ENCODE results near the gene KIF6.
"Not testable (repeated sequence)": the region's sequence is repeated elsewhere in the genome, so short reads cannot be mapped to it uniquely, and the experiment has no call there.

KIF6 gene

DNA sequence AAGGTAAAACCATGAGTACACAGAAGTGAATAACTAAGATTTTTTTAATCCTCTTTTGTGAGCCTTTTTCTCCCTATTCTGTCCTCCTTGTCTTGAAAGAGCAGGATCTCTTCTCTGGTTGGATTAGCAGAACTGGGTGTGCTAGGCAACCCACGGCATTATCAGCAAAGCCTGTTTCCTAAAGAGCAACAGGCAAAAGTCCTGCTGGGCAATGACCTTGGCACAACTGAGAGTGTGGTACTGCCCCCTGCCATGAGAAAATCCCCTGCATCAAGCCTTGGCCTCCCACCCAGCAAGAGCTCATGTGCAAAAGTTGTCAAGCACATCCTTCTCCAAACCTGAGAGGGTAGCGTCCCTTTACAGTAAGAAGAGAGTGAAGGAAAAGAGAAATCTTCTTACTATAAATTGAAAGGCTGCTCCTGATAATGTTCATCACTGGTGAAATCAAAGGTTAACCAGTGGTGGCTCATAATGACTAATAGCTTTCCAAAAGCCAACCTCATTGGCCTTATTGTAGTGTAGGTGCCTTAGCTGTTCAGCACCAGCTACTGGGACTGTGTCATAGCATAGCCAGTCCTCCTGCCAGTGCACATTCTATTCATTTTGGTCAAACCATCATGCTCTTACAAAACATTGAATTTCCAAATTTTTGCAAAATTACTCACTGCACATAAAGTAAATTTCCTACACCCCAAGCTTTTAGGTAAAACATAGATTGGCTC lies 17.1 kb downstream of the KIF6 start:
- no peak for DNase-seq

DNA sequence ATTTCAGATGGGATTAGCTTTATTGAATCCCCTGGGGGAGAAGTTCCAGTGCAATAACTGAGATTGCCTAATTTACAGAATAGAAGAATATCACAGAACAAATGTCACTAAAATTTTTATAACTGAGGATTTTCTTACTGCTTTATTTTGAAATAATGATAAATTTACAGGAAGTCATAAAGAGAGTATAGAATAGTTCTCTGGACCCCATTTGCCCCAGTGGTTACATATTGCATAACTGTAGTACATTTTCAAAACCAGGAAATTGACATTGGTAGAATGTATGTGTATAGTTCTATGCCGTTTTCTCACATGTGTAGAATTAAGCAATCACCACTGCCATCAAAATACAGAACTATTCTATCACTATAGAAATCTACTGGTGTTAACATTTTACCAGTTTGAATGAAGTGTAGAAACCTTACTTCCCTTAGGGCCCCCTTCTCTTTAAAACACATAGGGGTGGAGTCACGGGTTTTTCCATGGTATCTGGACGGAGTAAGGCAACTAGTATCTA lies 18.3 kb downstream of the KIF6 start:
- peak; percentile 67 for DNase-seq

GRCh38 chr6:39702265-39702664 lies 22.9 kb downstream of the KIF6 start:
- DNase-seq, result no peak

- no peak for DNase-seq
Observed at GRCh38 chr6:39700362-39700761, 24.8 kb downstream of the KIF6 start.

DNA sequence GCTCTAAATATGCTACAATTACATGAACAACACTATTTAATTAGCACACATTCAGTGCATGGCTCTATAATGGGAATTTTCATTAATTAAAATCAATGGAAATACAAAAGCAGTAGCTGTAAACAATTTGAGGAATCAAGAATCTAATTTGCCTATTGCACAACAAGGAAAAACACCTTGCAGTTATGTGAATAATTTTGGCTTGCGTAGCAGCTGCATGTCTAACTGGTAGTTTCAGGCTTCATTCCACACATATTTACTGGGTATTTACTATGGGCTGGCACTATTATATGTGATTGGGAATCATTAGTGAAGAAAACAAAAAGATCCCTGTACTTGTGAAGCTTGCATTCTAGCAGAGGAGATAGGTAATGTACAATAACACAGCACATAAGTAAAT lies 26.4 kb downstream of the KIF6 start:
- no peak for DNase-seq

- no peak for DNase-seq
Observed at GRCh38 chr6:39696986-39697788, 28.0 kb downstream of the KIF6 start.

GRCh38 chr6:39695447-39695846 lies 29.8 kb downstream of the KIF6 start:
- no peak for DNase-seq

GRCh38 chr6:39693206-39693605 lies 32.0 kb downstream of the KIF6 start:
- DNase-seq, result no peak

- peak; percentile 47 for DNase-seq
Observed at GRCh38 chr6:39688494-39688893, 36.7 kb downstream of the KIF6 start.

DNA sequence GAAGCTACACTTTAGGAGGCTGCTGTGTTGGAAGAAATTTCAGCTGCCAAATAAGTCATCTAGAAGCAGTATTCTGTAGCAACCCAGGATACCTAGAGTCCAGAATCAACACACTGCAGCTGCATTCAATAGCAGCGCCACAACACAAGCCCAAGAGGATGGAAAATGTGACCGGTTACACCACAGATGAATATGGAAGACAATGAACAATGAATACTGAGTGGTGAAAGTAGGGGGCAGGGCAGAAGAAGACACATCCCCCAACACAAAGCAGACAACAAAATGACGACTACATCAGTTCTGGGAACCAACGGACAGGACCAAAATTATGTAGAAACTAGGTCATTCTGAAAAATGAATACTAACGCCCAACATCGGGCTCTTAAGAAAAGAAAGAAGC lies 38.2 kb downstream of the KIF6 start:
- DNase-seq, result no peak

DNA sequence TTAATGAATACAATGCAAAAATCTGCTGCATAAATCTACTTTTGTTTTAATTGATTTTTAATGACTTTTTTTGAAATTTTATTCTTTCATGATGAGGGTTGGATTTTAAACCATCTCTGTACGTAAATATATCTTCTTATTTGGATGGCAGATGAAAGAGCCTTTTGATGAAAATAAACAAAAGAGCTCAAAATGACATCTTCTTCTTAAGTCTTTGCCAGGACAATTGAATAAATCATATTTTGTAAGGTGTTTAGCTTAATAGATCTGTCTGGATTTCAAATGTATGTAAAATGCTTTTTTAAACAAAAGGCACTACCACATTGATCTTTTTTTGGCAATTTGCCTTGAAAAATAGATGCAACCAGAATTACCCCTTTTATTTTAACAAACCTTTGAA lies 39.3 kb downstream of the KIF6 start:
- no peak for DNase-seq

GRCh38 chr6:39685489-39685826 lies 39.8 kb downstream of the KIF6 start:
- no peak for DNase-seq

DNA sequence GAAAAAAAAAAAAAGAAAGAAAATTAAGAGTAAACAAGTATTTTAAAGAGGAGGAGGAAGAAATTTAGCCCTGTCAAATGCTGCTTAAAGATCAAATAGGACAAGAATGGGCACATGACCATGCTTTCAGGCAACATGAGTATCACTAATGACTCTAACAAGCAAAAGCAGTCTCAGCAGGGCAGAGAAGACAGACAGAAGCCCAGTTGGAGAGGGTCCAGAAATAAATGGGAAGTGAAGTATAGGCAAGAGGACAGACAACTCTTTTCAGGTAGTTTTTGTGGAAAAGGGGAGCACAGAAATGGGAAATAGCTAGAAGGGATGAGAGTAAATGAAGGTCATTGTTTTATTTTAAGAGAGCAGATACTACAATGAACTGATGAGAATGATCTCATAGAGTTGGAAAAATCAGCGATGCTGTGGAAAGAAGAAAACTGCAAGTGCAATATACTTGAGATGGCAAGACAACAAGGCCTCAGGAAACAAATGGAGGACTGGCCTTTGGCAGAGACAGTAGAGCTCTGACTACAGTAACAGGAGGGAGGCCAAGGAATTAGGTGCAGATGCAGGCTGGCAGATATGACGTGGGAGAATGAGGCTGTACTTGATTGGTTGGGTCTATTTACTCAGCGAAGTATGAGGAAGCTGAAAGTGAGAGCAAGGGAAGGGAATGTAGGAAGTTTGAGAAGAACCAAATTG lies 40.3 kb downstream of the KIF6 start:
- peak; percentile 6 for DNase-seq

DNA sequence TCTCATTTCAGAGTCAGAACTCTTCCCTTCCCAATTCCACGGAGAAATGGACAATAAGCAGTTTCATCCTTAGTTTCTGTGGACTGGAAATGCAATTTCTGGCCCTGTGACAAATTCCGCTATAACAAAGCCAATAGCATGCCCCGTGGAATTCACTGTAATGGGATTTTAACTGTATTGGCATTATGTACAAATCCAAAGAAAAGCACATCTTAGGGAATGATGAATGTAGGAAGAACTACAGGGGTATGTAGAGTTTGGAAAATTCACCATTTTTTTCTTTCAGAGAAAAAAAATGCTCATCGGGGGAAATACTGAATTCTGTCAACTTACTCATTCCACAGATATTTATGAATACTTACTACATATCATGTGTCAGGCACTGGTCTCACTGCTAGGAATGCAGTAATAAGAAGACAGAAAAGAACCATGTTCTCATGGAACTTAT lies 43.5 kb downstream of the KIF6 start:
- DNase-seq, result no peak

DNA sequence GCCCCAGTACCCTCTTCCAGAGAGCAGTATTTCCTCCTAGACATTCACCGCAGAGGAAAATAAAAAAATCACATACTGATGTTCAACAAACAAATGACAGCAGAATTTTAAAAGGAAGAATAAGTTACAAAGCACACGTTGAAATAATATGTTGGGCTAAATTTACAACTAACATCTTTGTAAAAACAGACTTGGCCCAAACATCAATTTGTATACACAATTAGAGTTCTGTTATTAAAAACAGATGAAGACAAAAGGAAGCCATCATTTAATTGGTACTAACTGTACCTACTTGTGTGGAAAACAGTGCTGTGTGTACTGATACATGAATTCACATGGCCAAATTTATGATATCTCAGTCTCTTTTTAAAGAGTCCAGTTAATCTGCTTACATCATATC lies 46.3 kb downstream of the KIF6 start:
- no peak for DNase-seq

GRCh38 chr6:39677318-39677717 lies 47.9 kb downstream of the KIF6 start:
- DNase-seq, result not testable (repeated sequence)

DNA sequence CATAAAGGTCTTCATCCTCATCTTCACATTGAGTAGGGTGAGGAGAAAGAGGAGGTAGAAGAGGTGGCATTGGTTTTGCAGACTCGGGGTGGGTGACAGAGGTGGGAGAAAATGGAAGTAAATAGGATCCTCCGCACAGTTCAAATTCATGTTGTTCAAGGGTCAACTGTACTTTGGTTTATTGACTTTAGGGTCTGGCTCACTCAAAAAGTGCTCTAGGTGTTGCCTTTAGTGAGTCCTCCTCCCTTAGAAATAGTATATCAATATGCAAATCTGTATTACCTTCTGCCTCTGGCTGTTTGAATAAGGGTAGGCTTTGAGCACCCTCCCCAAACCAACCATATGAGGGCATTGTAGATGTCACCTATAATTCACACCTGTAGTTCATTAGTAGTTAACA lies 54.7 kb downstream of the KIF6 start:
- DNase-seq, result no peak

- DNase-seq, result peak; percentile 74
Observed at GRCh38 chr6:39669973-39670342, 55.2 kb downstream of the KIF6 start.

DNA sequence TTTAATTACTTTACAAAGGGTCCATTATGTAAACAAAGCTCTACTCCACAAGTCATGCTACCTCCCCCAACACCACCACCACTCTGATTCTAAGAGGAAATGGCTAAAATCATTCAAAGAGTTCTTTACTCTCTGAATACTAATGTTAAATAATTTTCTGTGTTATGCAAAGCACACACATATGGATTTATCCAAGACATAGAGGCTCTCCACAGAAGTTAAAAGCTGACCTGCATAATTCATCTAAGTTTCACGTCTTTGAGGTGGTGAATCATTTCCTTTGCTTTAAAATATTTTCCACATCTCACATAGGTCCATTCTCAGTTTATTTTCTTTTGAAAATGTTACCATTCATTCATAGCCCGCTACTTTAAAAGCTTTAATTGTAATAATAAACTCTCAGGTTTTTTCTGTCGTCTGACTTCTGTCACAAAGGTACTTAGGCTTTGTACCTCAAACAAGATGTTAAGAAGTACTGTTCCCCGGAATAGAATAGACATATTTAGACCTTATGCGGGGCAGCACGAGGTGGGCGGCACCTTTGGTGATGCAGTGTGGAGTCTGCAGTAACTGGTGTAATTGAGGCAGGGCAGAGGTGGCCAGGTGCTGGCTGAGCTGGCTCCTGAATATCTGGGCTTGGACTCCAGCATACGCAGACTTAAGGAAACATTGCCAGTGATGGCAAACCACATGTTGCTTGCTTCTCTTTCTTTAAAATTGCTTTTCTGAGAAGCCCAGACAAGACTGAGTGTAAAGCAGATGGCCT lies 55.8 kb downstream of the KIF6 start:
- DNase-seq, result no peak

DNA sequence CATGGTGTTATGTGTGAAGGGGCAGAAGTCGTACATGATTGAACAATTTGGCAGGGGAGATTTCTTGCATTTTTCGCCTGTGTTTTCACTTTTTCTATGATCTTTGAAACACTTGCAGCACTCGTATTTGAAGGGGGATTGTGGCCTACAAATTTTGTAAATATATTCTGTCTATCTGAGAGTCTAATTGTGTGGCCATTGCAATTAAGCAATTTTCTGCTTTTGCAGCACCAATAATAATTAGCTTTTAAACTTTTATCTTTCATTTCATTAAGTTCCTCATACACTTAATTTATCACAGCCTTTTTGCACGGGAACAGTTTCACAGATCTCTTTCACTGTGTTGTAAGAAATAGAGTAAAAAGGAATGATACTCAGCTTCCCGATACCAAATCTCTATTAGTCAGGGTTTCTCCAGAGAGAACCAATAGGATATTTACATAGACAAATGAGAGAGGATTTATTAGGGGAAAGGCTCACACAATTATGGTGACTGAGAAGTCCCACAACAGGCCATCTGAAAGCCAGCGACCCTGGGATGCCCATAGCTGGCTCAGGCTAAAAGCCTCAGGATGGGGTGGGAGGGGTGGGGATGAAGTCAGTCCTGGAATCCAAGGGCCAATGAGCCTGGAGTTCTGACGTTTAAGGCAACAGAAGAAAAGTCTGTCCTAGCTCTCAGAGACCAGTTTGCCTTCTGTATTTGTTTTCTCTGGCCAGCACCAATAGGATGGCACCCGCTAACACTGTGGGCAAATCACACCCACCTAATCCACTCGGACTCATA lies 58.3 kb downstream of the KIF6 start:
- DNase-seq, result no peak

- DNase-seq, result no peak
Observed at GRCh38 chr6:39665861-39666260, 59.3 kb downstream of the KIF6 start.

DNA sequence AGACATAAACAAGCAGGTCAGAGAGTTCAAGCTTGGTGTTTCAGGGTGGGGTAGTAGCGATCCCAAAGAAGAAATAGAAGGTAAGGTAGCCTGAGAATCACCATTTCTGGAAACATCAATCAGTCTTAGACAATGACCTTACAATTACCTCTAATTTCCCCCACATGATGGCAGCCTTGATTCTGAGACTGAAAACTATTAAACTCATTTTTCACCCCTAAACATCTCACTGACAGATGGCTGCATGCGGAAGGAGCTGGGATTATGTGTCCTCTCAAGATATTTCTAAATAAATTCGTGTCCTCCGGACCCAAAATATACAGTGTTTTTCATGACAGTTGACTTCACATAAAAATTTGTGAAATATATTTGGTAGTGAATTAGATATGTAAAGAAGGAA lies 61.0 kb downstream of the KIF6 start:
- DNase-seq, result no peak
